Brain microvascular endothelial cell (primary cell): Measurements from ENCODE around the gene SFTPB.
"Not testable (repeated sequence)": the region's sequence is repeated elsewhere in the genome, so short reads cannot be mapped to it uniquely, and the experiment has no call there.

Source experiments
- DNase-seq: peaks from one replicate; pipeline ENCODE4 v3.0.0-alpha.2; 2020
- H3K27ac ChIP-seq: fragments of 250-450 bp; sonication (Bioruptor Pico); 2 replicates; pipeline ENCODE4 v1.5.1; 2020; ENCODE audit warnings: mild to moderate bottlenecking, moderate library complexity
- H3K27me3 ChIP-seq: fragments of 250-450 bp; sonication (Bioruptor Pico); replicated peaks from 2 replicates; pipeline ENCODE4 v1.5.1; 2020; ENCODE audit warnings: mild to moderate bottlenecking
- H3K36me3 ChIP-seq: fragments of 250-450 bp; sonication (Bioruptor Pico); replicated peaks from 2 replicates; pipeline ENCODE4 v1.5.1; 2020; ENCODE audit warnings: mild to moderate bottlenecking
- H3K4me3 ChIP-seq: 2 replicates; pipeline ENCODE4 v1.5.1; 2011; ENCODE audit warnings: low read depth, mild to moderate bottlenecking, control low read depth, low read length, moderate library complexity
- in situ Hi-C: cut with HindIII; loops from 2 replicates; pipeline ENCODE4 v1.10.0; 2017; ENCODE audit warnings: low sequenced_read_pairs, low pct_ligation_motif_present
- TF ChIP-seq, protein P1 (sequence below): IDR thresholded peaks from 2 replicates; pipeline ENCODE4 v1.5.1; 2011; ENCODE audit warnings: low read depth, mild to moderate bottlenecking, moderate library complexity, low read length, control low read depth, inconsistent platforms; ENCODE audit errors: missing control alignments

SFTPB gene

DNA sequence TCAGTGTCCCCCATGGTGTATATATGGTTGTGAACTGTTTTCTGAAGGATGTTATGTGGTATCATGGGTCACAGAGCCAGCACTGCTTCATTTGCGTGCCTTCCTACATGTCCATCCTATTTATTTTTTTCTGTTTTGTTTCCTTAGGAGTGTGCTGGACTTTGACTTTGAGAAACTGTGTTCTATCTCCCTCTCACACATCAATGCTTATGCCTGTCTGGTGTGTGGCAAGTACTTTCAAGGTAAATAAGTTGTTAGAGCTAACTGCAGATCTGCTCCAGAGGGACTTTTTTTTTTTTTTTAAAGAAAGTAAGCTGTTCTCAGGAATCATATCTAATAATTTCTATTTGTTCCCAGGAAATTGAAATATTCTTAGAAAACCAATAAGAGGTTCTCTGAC, 46.7 kb downstream of the SFTPB start:
- DNase-seq, result no peak
- no peak overlapping the region for H3K27ac ChIP-seq
- H3K4me3 ChIP-seq, result no peak overlapping the region
- H3K36me3 ChIP-seq, result peaks cover 43% of the 10 kb centered on the region
- no peaks in the 10 kb centered on the region for H3K27me3 ChIP-seq
- in situ Hi-C loops, result no loop called here
- TF ChIP-seq, protein P1, sequence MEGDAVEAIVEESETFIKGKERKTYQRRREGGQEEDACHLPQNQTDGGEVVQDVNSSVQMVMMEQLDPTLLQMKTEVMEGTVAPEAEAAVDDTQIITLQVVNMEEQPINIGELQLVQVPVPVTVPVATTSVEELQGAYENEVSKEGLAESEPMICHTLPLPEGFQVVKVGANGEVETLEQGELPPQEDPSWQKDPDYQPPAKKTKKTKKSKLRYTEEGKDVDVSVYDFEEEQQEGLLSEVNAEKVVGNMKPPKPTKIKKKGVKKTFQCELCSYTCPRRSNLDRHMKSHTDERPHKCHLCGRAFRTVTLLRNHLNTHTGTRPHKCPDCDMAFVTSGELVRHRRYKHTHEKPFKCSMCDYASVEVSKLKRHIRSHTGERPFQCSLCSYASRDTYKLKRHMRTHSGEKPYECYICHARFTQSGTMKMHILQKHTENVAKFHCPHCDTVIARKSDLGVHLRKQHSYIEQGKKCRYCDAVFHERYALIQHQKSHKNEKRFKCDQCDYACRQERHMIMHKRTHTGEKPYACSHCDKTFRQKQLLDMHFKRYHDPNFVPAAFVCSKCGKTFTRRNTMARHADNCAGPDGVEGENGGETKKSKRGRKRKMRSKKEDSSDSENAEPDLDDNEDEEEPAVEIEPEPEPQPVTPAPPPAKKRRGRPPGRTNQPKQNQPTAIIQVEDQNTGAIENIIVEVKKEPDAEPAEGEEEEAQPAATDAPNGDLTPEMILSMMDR, result no peak

DNA sequence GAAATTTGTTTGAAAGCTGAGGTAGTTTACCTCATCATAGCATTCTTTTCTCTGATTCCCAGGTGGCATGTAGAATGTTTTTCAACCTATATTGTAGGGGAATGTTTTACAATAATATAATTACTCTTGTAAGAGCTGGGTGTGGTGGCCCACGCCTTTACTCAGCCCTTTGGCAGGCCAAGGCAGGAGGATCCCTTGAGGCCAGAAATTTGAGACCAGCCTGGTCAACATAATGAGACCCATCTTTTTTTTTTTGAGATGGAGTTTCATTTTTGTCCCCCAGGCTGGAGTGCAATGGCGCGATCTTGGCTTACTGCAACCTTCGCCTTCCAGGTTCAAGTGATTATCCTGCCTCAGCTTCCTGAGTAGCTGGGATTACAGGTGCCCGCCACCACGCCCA, 48.4 kb downstream of the SFTPB start:
- Histone ChIP-seq H3K27me3 (no peaks in the 10 kb centered on the region), H3K36me3 (peaks cover 25% of the 10 kb centered on the region), H3K27ac (no peak overlapping the region), H3K4me3 (no peak overlapping the region)
- TF ChIP-seq, protein P1, result no peak
- in situ Hi-C loops, result no loop called here
- no peak for DNase-seq

DNA sequence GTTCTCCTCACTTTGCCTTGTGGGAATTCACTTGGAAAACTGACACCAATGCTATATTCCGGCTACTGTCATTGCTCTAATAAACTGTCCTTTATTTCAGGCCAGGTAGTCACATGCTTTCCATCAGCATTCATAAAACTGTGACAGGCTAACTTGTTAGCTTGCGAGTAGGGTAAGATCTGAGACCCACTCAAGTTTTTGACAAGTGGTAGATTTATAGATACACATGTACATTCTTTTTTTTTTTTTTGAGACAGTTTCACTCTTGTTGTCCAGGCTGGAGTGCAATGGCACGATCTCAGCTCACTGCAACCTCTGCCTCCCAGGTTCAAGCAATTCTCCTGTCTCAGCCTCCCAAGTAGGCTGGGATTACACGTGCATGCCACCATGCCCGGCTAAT, 50.3 kb downstream of the SFTPB start:
- H3K27me3 ChIP-seq, H3K4me3 ChIP-seq, in situ Hi-C loops, H3K27ac ChIP-seq, DNase-seq, H3K36me3 ChIP-seq: not testable (repeated sequence)

DNA sequence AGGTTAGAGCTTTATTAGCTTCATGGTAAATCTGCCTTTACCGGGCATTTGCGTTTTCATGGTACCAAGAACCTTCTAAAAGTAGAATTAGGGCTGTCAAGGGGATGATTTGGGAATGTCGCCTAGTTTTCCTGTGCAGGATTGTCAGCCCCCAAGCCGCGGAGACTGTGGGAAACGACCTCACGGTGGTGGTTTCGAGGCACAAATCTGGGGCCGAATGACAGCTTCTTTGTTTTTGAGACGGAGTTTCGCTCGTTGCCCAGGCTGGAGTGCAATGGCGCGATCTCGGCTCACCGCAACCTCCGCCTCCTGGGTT, 52.6 kb downstream of the SFTPB start:
- Histone ChIP-seq H3K27ac (no peak overlapping the region), H3K27me3 (no peaks in the 10 kb centered on the region), H3K4me3 (no peak overlapping the region), H3K36me3 (no peaks in the 10 kb centered on the region)
- TF ChIP-seq, protein P1, result no peak
- DNase-seq, result no peak
- in situ Hi-C loops, result no loop called here

DNA sequence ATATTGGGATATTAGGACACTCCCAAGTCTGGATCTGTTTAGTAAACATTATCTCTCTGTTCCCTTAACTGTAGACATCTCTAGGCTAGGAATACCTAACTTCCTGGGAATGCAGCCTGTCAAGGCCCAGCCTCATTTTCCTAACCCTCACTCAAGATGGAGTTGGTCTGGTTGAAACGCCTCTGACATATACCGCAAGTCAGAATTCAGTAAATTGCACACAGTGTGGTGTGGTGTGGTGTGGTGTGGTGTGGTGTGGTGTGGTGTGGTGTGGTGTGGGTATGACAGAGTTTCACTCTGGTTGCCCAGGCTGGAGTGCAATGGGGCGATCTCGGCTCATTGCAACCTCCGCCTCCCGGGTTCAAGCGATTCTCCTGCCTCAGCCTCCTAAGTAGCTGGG, 53.2 kb downstream of the SFTPB start:
- H3K4me3 ChIP-seq, DNase-seq, H3K36me3 ChIP-seq, H3K27me3 ChIP-seq, H3K27ac ChIP-seq, in situ Hi-C loops: not testable (repeated sequence)

DNA sequence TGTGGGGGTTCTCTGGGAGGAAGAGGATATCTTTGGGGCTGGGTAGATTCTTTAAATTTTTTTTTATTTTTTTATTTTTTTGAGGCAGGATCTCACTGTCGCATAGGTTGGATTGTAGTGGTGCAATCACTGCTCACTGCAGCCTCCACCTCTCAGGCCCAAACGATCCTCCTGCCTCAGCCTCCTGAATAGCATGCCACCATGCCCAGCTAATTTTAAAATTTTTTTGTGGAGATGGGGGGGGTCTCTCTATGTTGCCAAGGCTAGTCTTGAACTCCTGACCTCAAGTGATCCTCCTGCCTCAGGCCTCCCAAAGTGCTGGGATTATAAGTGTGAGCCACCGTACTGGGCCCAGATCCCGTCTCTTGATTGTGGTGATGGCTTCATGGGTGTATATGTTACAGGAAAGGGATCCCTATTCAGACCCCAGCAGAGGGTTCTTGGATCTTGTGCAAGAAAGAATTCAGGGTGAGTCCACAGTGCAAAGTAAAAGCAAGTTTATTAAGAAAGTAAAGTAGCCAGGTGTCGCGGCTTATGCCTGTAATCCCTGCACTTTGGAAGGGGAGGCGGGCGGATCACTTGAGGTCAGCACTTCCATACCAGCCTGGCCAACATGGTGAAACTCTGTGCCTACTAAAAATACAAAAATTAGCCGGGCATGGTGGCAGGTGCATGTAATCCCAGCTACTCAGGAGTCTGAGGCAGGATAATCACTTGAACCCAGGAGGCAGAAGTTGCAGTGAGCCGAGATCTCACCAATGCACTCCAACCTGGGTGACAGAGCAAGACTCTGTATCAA, 54.1 kb downstream of the SFTPB start:
- H3K27ac ChIP-seq, result no peak overlapping the region
- in situ Hi-C loops, result no loop called here
- H3K36me3 ChIP-seq, result peaks cover 3% of the 10 kb centered on the region
- DNase-seq, result no peak
- no peak overlapping the region for H3K4me3 ChIP-seq
- TF ChIP-seq, protein P1, result no peak
- H3K27me3 ChIP-seq, result no peaks in the 10 kb centered on the region
